Measurements from ENCODE around the gene DNAJC19.

The DNAJC19 gene

DNA sequence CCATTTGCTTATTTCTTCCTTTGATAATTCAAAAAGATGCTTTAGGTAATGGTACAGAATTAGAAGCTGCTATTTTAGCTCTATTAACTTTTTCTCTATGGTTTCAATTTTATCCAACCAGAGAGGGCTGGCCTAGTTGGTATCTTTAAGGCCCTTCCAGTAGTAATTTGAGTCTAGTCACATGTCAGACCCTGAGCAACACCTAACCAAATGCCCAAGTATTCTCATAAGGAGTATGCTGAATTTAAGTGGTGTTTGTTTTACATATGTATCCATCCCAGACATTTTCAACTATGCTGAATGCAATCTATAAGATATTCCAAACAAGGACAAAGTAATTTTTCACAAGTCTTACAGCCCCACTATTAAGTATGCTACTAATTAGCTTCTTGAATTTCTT, 9.6 kb downstream of the DNAJC19 start:
- Histone ChIP-seq H3K79me2 (ENCODE audit: insufficient read depth, low read length) (no peaks in the 10 kb centered on the region), H2AFZ (ENCODE audit: low read length) (no peak overlapping the region), H3K27ac (ENCODE audit: low read depth, low read length, poor library complexity, severe bottlenecking) (no peak overlapping the region), H3K4me3 (ENCODE audit: low read depth, low read length, poor library complexity, severe bottlenecking) (no peak overlapping the region), H3K36me3 (ENCODE audit: insufficient read depth, low read length) (peaks cover 93% of the 10 kb centered on the region), H4K20me1 (ENCODE audit: insufficient read depth, low read length) (no peaks in the 10 kb centered on the region), H3K27me3 (ENCODE audit: insufficient read depth, low read length) (no peaks in the 10 kb centered on the region), H3F3A (ENCODE audit: insufficient read depth, low read length) (peaks cover 11% of the 10 kb centered on the region; the same call in 1 of the 2 replicates), H3K9me2 (ENCODE audit: low read depth, low read length) (no peaks in the 10 kb centered on the region), H3K9ac (ENCODE audit: low read length) (no peak overlapping the region), H3K4me2 (ENCODE audit: low read length) (no peak overlapping the region), H3K9me3 (ENCODE audit: low read length) (no peaks in the 10 kb centered on the region), H3K4me1 (ENCODE audit: insufficient read depth, low read length, severe bottlenecking) (no peaks in the 10 kb centered on the region)
- TF ChIP-seq EZH2 (IDR thresholded peaks at IDR 0.05; ENCODE audit: borderline replicate concordance, low read length), result no peak
- TF ChIP-seq, protein P1, sequence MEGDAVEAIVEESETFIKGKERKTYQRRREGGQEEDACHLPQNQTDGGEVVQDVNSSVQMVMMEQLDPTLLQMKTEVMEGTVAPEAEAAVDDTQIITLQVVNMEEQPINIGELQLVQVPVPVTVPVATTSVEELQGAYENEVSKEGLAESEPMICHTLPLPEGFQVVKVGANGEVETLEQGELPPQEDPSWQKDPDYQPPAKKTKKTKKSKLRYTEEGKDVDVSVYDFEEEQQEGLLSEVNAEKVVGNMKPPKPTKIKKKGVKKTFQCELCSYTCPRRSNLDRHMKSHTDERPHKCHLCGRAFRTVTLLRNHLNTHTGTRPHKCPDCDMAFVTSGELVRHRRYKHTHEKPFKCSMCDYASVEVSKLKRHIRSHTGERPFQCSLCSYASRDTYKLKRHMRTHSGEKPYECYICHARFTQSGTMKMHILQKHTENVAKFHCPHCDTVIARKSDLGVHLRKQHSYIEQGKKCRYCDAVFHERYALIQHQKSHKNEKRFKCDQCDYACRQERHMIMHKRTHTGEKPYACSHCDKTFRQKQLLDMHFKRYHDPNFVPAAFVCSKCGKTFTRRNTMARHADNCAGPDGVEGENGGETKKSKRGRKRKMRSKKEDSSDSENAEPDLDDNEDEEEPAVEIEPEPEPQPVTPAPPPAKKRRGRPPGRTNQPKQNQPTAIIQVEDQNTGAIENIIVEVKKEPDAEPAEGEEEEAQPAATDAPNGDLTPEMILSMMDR (IDR thresholded peaks at IDR 0.05; ENCODE audit: low read length), result no peak

- Histone ChIP-seq H3K9ac (ENCODE audit: low read length) (no peak overlapping the region), H2AFZ (ENCODE audit: low read length) (no peak overlapping the region), H3K79me2 (ENCODE audit: insufficient read depth, low read length) (no peaks in the 10 kb centered on the region), H3F3A (ENCODE audit: insufficient read depth, low read length) (peaks cover 11% of the 10 kb centered on the region; the same call in 1 of the 2 replicates), H3K27ac (ENCODE audit: low read depth, low read length, poor library complexity, severe bottlenecking) (no peak overlapping the region), H3K36me3 (ENCODE audit: insufficient read depth, low read length) (peaks cover 92% of the 10 kb centered on the region), H3K4me1 (ENCODE audit: insufficient read depth, low read length, severe bottlenecking) (no peaks in the 10 kb centered on the region), H3K4me3 (ENCODE audit: low read depth, low read length, poor library complexity, severe bottlenecking) (no peak overlapping the region), H3K27me3 (ENCODE audit: insufficient read depth, low read length) (no peaks in the 10 kb centered on the region), H3K9me2 (ENCODE audit: low read depth, low read length) (no peaks in the 10 kb centered on the region), H3K9me3 (ENCODE audit: low read length) (no peaks in the 10 kb centered on the region), H4K20me1 (ENCODE audit: insufficient read depth, low read length) (no peaks in the 10 kb centered on the region), H3K4me2 (ENCODE audit: low read length) (no peak overlapping the region)
- TF ChIP-seq, protein P1 (IDR thresholded peaks at IDR 0.05; ENCODE audit: low read length), result no peak
- TF ChIP-seq EZH2 (IDR thresholded peaks at IDR 0.05; ENCODE audit: borderline replicate concordance, low read length), result no peak
Measured at GRCh38 chr3:180977498-180977897, 12.0 kb downstream of the DNAJC19 start.

- H3K9me3 ChIP-seq (ENCODE audit: low read length), result no peaks in the 10 kb centered on the region
- no peak overlapping the region for H2AFZ ChIP-seq (ENCODE audit: low read length)
- peaks cover 93% of the 10 kb centered on the region for H3K36me3 ChIP-seq (ENCODE audit: insufficient read depth, low read length)
- H3K4me3 ChIP-seq (ENCODE audit: low read depth, low read length, poor library complexity, severe bottlenecking), result no peak overlapping the region
- H3K27me3 ChIP-seq (ENCODE audit: insufficient read depth, low read length), result no peaks in the 10 kb centered on the region
- H3K79me2 ChIP-seq (ENCODE audit: insufficient read depth, low read length), result no peaks in the 10 kb centered on the region
- H3K27ac ChIP-seq (ENCODE audit: low read depth, low read length, poor library complexity, severe bottlenecking), result no peak overlapping the region
- 0 out of 2 replicates have a peak, but pooled peaks cover 4% of the 10 kb centered on the region for H3F3A ChIP-seq (ENCODE audit: insufficient read depth, low read length)
- H3K9ac ChIP-seq (ENCODE audit: low read length), result no peak overlapping the region
- no peaks in the 10 kb centered on the region for H4K20me1 ChIP-seq (ENCODE audit: insufficient read depth, low read length)
- H3K9me2 ChIP-seq (ENCODE audit: low read depth, low read length), result no peaks in the 10 kb centered on the region
- H3K4me2 ChIP-seq (ENCODE audit: low read length), result no peak overlapping the region
- no peaks in the 10 kb centered on the region for H3K4me1 ChIP-seq (ENCODE audit: insufficient read depth, low read length, severe bottlenecking)
- TF ChIP-seq, protein P1 (IDR thresholded peaks at IDR 0.05; ENCODE audit: low read length), result no peak
- TF ChIP-seq EZH2 (IDR thresholded peaks at IDR 0.05; ENCODE audit: borderline replicate concordance, low read length), result no peak
Measured at GRCh38 chr3:180974286-180974685, 15.2 kb downstream of the DNAJC19 start.

Data from OCI-LY1 (cell line).